ENCODE data around the gene DVL2. TPM values are rescaled to one million over a fixed set of nuclear protein-coding genes. Genes with fewer than 3 reads are reported as not detected.
A peak's percentile ranks its signal among the peaks of the same experiment; 100 is the strongest.

The DVL2 gene
- total RNA-seq, 1 experiment from 2014 or later: 67.3 TPM

DNA sequence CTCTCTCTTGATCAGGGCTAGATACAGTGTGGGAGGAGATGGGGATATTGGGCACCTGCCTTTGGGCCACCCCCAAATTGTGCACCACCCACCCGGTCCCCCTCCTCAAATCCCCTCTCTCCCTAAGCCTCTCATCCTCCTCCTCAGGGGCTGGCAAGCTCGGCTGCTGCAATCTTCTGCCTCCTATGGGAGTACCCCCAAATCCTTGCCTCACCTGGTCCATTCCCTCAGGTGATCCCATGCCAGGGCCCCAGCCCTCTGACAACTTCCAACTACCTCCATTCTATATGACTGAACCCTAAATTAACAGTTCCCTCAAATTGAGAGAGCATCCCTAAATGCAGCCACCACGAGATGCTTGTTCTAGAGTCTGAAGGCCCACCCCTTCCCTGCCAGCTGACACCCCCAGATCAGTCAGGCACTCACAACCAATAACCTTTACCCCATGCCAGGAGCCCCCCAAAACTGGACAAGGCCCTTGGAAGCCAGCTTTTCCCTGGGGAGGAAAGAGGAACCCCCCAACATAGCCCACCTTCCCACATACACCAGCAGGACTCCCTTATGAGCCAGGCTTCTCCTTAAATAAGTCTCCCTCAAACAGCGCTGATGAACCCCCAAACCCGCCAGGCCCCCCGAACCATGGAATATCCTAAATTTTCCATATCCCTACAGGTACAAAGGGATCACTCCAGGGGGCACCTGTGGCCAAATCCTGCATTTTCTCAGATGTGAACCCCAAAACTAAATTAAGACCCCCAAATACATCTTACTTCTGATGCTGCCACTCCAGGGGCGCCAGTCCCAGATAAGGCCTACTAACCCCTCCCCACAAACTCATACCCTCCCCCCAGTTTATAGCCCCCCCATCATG lies 17.8 kb downstream of the DVL2 start (continued):
- no peak for TF ChIP-seq AFF4 (CRISPR knock-in tag; IDR thresholded peaks at IDR 0.05; ENCODE audit: borderline replicate concordance)

DNA sequence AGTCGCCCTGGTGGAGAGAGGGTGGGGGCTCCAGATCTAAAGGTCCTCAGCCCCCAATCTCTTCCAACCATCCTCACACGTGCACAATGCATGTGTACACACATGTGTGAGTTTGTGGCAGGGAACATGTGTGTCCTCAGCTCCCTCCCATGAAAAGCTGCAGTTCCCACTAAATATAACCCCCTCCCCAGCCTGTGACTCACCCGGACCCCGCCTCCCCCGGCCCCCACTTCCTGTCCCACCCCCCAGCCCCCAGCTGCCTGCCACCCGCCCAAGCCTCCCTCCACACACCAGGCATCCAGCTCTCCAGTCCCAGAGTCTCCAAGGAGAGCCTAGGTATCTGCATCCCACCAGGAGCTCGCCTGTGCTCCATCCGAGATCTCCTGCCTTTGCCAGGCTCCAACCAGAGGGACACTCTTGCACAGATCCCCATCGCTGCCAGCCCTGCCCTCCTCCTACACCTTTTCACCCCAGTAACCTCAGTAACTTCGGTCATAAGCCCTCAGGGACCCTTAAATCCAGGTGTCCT lies 18.6 kb downstream of the DVL2 start:
- no peak for ATAC-seq
- peak overlapping the region; percentile 86 for H3K4me3 Mint-ChIP-seq
- ChIA-PET POLR2A (no interaction called here), CTCF (interaction anchor here (0.6 to 2.9 kb wide), 4 partner anchors 51 to 170 kb away, joined by 3 to 11 read pairs (median 6); no protein-coding TSS in a partner anchor)
- DNase-seq (ENCODE audit: low spot score): no peak
- no peaks in the 10 kb centered on the region for H3K36me3 Mint-ChIP-seq
- peak overlapping the region; percentile 96 for H3K27ac Mint-ChIP-seq
- H3K9me3 Mint-ChIP-seq: no peaks in the 10 kb centered on the region
- no peak for TF ChIP-seq NR2C2 (CRISPR knock-in tag; IDR thresholded peaks at IDR 0.05)
- TF ChIP-seq, protein P1, sequence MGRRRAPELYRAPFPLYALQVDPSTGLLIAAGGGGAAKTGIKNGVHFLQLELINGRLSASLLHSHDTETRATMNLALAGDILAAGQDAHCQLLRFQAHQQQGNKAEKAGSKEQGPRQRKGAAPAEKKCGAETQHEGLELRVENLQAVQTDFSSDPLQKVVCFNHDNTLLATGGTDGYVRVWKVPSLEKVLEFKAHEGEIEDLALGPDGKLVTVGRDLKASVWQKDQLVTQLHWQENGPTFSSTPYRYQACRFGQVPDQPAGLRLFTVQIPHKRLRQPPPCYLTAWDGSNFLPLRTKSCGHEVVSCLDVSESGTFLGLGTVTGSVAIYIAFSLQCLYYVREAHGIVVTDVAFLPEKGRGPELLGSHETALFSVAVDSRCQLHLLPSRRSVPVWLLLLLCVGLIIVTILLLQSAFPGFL (CRISPR knock-in tag; IDR thresholded peaks at IDR 0.05; ENCODE audit: borderline replicate concordance): no peak
- no peak for TF ChIP-seq JAZF1 (CRISPR knock-in tag; IDR thresholded peaks at IDR 0.05)
- TF ChIP-seq IRF2 (CRISPR knock-in tag; IDR thresholded peaks at IDR 0.05; ENCODE audit: borderline replicate concordance, low read depth): no peak
- TF ChIP-seq ERG (CRISPR knock-in tag; IDR thresholded peaks at IDR 0.05): no peak
- TF ChIP-seq MXD4 (CRISPR knock-in tag; IDR thresholded peaks at IDR 0.05; ENCODE audit: borderline replicate concordance): no peak
- no peak for TF ChIP-seq SOX15 (CRISPR knock-in tag; IDR thresholded peaks at IDR 0.05)
- TF ChIP-seq ZNF317 (CRISPR knock-in tag; IDR thresholded peaks at IDR 0.05; ENCODE audit: borderline replicate concordance, low read depth): no peak
- no peak for TF ChIP-seq ZNF138 (CRISPR knock-in tag; conservative IDR thresholded peaks at IDR 0.05)
- TF ChIP-seq, protein P2, sequence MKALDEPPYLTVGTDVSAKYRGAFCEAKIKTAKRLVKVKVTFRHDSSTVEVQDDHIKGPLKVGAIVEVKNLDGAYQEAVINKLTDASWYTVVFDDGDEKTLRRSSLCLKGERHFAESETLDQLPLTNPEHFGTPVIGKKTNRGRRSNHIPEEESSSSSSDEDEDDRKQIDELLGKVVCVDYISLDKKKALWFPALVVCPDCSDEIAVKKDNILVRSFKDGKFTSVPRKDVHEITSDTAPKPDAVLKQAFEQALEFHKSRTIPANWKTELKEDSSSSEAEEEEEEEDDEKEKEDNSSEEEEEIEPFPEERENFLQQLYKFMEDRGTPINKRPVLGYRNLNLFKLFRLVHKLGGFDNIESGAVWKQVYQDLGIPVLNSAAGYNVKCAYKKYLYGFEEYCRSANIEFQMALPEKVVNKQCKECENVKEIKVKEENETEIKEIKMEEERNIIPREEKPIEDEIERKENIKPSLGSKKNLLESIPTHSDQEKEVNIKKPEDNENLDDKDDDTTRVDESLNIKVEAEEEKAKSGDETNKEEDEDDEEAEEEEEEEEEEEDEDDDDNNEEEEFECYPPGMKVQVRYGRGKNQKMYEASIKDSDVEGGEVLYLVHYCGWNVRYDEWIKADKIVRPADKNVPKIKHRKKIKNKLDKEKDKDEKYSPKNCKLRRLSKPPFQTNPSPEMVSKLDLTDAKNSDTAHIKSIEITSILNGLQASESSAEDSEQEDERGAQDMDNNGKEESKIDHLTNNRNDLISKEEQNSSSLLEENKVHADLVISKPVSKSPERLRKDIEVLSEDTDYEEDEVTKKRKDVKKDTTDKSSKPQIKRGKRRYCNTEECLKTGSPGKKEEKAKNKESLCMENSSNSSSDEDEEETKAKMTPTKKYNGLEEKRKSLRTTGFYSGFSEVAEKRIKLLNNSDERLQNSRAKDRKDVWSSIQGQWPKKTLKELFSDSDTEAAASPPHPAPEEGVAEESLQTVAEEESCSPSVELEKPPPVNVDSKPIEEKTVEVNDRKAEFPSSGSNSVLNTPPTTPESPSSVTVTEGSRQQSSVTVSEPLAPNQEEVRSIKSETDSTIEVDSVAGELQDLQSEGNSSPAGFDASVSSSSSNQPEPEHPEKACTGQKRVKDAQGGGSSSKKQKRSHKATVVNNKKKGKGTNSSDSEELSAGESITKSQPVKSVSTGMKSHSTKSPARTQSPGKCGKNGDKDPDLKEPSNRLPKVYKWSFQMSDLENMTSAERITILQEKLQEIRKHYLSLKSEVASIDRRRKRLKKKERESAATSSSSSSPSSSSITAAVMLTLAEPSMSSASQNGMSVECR (CRISPR knock-in tag; IDR thresholded peaks at IDR 0.05; ENCODE audit: borderline replicate concordance): no peak
- no peak for TF ChIP-seq FOXP1 (CRISPR knock-in tag; IDR thresholded peaks at IDR 0.05; ENCODE audit: borderline replicate concordance)
- peaks cover 4% of the 10 kb centered on the region; the same call in 1 of the 2 replicates for H3K27me3 Mint-ChIP-seq (ENCODE audit: low read depth)
- H3K4me1 Mint-ChIP-seq: peaks cover 58% of the 10 kb centered on the region
